Fibroblast of upper back skin (primary cell): Measurements from ENCODE around the gene CD164L2.
"Not testable (repeated sequence)": the region's sequence is repeated elsewhere in the genome, so short reads cannot be mapped to it uniquely, and the experiment has no call there.

ENCODE experiments used
- DNase-seq: peaks from one replicate; pipeline ENCODE4 v3.0.0-alpha.2; 2013

Gene CD164L2

DNA sequence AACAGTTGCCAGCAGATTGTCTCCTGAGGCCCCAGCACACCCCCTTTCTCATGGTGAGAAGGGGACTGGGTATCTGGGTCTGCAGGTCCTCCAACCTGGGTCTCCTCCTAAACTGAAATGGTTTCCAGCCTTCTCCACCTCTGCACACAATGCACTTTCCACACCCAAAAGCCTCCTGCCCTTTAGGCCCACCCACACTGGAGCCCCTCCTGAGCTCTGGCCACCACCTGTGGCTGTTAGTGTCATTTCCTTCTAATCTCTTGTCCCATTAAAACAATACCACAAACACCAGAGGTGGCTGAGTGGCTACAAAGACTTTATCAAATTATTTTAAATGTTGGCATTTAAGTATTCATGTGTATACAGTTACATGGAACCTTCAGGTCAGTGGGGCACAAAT lies 20.8 kb upstream of the CD164L2 start:
- no peak for DNase-seq

DNA sequence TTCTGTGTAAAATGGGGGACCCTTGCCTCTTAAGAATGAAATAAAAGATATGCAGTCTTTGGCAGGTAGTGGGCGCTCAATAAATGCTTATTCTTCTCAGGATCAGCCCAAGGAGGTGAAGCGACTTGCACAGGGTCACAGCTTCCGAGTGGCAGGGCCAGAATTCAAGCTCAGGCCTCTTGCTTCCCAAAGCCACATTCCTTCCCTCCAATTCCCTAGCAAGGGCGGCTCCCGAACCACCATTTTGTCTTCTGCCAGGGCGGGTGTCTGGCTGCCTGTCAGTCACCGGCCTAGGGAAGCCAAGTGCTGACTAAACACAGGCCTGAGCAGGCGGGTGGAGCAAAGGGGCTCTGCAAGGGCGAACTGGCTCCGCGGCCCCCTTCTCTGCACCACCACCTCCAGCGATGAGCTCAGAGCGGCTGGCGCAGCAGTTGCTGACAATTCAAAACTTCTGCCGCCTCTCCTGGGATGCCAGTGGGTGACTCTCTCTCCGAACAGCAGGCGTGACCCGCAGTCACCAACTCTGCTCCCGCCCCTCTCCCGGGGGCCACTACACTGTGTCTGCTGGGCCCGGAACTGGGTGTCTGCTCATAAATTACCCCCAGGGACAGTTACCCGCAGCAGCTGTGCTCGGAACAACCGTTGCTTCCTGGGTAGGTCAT lies 20.1 kb upstream of the CD164L2 start:
- peak; percentile 71 for DNase-seq

DNA sequence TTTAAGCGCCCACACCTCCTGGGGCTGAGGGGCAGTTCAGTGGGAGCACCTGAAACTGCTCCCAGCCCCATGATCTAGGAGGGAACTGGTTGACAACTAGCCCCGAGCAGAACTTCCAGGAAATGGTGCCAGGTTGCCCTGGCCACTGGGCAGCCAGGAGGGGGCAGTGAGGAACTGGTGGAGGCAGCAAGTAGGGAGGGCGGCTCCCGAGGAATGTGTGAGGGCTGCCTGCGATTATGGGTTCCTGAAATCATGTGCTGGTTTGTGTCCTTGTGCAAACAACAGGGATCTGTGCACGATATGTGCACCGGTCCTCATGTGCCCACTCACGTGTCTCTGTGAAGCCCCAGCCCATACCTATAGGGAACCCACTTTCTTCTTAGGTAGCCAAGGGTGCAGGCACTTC lies 19.2 kb upstream of the CD164L2 start:
- peak; percentile 43 for DNase-seq

DNA sequence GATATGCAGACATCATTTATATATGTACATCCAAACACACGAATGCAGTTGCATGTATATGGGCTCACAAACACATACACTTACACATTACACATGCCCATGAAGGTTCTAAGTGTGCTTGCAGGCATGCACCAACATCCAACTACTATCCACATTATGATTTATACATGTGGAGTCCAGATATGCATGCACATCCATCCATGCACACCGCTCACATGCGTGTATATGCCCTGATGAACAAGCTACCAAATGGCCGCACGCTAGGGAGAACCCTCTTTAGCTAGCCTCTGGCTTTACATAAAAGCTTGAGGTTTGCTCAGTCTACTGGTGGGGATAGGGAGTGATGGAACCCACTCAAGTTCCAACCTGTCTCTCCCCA lies 17.8 kb upstream of the CD164L2 start:
- DNase-seq, result no peak

DNA sequence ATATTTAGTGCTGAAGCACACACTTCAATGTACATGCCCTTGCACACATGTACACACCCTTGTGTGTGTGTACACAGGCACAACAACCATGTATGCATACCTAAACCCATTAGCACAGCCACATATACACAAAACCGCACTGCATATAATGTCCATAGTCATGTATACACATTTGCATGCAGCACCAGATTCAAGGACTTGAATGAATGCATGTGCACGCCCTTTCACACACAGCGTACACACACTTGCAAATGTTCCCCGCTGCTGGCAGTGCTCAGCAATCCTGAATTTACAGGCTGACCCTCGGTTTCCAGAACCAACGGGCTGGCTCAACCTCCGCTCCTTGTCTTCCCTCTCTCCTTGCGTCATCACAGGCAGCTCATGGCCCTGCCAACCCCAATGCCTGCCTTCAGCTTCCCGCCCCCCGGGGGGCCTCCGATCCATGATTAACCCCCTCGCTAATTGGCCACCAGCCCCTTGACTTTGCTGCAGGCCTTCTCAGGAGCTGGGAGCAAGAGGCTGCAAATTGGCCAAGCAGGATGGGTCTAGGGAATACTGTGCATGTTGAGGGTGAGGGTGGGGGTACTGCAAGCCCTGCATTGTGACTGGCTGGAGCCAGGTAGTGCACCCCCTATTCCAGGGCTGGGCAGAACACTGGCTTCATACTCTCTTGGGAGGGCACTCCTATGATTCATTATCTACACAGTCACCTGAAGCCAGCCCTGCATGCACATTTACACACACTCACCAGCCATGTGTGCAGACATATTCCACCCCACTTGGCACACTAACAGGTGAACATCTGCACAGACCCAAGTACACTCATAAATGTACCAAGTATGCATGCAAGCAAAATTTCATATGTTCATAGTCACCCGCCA lies 17.2 kb upstream of the CD164L2 start:
- DNase-seq, result no peak

DNA sequence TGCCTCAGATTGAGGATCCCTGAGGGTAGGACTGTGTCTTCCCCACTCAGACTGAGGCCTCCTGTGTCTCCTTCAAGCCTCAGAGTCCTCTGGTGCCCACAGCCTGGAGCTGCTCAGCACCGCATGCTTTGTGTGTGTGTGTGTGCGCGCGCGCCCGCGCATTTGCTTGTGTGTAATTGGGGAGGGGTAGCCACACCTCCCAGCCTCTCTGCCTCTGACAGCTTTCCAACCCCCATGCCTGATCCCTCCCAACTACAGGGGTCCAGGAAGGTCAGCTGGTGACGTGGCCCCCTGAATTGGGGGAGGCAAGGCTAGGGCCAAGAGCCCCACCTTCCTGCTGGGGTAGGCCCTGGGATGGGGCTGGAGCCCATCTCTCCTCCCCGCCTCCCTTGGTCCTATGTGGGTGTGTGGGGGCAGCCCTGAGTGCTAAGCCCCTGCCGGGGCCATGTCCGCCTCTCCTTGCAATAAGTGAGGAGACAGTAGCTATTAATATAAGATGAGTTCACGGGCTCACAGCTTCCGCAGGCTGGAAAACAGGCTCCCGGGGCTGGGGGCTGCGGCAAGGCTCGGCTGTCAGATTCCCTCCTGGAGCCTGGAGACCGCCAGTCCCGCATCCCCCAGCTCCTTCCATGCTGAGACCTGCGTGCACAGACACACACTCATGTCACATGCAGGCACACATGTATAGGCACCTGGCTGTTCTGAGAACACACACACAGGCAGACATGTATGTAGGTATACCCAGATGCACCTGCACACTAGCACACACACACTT lies 16.3 kb upstream of the CD164L2 start:
- DNase-seq, result no peak

DNA sequence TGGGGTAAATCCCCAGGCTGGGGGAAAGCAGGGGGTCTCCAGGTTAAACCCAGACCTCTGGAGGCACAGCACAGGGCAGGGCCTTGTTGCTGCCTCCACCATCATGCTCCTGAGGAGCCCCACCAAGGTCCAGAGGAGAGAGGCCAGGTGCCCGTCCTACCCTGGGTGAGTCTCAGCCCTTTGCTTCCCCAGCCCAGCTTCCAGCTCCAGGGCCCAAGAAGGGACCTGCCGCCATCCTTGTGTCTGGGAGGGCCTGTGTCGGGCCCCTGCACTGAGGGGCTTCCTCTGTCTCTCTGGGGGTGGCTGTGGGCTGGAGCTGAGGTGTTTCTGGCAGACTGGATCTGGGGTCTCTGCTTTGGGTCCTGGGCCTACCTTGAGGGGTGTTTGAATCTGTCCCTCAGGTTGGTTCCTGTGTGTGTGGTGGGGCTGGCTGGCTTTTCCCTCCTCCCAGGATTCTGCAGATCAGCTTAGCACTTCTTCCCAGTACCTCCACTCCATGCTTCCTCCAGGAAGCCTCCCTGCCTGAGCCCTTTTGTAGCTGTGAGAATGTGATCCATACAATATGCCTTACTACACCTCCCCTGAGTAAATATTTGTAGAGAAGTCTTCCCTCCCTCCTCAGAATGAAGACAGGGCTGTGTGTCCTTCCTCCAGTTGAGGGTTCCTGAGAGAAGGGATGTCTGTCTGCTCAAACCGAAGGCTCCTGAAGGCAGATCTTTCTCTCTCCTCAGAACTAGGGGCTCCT lies 15.4 kb upstream of the CD164L2 start:
- no peak for DNase-seq

DNA sequence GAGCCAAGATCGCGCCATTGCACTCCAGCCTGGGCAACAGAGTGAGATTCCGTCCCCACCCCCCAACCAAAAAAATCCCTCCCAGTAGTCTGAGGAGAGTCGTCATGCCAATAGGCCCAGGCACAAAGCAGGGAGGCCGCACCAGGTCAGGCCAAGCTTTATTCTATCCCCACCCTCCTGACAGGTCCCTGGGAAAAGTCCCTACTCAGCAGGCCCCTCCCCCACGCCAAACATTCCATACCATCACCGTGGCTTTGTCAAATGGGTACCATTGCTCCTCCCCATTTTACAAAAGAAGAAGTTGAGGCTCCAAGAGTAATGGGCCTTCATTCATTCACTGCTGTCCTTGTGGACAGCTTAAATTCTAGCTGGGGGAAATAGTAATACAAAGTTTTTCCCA lies 14.6 kb upstream of the CD164L2 start:
- DNase-seq, result no peak

DNA sequence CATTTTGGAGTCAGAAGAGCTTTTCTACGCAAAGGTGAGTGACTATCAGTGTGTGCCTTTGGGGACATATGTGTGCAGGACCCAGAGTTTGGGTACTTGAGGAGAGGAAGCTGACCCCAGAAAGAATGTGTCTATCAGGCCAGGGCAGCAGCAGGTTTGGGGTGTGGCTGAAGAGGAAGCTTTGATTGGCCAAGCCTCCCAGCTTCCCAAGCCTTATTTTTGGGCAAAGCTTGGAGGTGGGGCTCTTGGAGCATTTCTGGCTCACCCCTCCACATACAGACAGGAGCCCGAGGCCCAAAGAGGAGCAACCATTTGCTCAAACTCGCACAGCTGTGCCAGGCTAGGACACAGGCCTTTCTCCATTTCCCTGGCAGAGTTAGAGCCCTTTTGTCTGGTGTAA lies 14.0 kb upstream of the CD164L2 start:
- no peak for DNase-seq

DNA sequence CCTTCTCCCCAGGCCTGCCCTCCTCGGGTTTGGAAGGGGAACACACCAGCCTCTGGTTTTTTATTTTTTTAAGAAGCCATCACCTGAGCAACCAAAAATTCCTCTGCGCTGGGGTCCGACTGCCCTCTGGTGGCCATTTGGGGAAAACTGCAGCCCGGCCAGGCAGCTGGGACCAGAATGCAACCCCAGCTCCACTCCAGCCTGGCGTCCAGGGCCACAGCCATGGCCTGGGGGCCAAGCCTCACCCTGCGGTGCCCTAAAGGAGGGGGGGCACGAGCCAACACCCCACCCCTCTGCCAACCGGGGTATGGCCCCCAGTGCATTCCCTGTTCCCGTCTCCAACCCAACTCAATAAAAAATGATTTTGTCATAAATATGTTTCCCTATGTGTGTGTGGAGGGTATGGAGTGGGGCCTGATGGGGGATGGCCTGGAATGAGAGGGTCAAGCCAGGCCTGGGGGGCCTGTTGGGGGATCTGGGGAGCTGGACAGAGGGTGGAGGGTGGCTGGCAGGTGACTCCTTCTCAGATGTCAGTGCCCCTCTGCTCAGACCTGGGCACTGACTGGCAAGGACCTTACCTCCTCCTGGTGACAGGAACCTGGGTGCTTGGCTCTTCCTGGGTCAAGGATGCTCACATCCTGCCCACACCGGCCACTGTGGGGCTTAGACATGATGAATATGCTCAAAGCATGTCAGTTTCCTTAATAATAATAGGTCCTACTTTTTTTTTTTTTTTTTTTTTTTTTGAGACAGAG lies 12.5 kb upstream of the CD164L2 start:
- peak; percentile 69 for DNase-seq

DNA sequence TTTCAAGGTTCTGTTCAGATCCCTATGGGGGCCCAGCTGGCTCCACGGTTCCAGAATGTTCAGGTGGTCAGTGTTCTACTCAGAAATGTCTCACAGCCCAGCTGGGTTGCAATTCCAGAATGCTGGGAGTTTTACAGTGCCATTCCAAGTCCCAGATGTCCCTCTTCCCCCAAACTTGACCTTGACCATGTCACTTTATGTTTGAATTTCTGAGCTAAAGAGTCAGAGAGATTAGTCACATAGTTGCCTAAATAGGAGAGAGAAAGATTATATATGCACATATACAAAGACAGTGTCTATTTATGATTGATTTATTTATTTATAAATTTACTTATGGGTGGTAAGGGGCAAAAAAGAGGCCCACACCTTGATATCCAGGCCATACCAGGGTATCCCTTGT lies 11.8 kb upstream of the CD164L2 start:
- no peak for DNase-seq

DNA sequence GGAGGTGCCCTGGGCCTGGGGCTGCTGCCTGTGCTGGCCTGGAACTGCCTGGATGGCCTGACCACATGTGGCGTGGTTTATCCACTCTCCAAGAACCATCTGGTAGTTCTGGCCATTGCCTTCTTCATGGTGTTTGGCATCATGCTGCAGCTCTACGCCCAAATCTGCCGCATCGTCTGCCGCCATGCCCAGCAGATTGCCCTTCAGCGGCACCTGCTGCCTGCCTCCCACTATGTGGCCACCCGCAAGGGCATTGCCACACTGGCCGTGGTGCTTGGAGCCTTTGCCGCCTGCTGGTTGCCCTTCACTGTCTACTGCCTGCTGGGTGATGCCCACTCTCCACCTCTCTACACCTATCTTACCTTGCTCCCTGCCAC lies 11.1 kb upstream of the CD164L2 start:
- DNase-seq, result no peak

DNA sequence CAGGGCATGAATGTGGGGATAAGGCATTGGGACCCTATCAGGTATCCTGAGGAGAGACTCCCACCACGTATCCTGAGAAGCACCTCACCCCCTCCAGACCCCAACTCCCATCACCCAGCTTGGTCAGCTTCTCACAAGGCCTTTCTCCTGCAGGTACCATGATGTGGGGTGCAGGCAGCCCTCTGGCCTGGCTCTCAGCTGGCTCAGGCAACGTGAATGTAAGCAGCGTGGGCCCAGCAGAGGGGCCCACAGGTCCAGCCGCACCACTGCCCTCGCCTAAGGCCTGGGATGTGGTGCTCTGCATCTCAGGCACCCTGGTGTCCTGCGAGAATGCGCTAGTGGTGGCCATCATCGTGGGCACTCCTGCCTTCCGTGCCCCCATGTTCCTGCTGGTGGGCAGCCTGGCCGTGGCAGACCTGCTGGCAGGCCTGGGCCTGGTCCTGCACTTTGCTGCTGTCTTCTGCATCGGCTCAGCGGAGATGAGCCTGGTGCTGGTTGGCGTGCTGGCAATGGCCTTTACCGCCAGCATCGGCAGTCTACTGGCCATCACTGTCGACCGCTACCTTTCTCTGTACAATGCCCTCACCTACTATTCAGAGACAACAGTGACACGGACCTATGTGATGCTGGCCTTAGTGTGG lies 10.6 kb upstream of the CD164L2 start:
- DNase-seq, result no peak

DNA sequence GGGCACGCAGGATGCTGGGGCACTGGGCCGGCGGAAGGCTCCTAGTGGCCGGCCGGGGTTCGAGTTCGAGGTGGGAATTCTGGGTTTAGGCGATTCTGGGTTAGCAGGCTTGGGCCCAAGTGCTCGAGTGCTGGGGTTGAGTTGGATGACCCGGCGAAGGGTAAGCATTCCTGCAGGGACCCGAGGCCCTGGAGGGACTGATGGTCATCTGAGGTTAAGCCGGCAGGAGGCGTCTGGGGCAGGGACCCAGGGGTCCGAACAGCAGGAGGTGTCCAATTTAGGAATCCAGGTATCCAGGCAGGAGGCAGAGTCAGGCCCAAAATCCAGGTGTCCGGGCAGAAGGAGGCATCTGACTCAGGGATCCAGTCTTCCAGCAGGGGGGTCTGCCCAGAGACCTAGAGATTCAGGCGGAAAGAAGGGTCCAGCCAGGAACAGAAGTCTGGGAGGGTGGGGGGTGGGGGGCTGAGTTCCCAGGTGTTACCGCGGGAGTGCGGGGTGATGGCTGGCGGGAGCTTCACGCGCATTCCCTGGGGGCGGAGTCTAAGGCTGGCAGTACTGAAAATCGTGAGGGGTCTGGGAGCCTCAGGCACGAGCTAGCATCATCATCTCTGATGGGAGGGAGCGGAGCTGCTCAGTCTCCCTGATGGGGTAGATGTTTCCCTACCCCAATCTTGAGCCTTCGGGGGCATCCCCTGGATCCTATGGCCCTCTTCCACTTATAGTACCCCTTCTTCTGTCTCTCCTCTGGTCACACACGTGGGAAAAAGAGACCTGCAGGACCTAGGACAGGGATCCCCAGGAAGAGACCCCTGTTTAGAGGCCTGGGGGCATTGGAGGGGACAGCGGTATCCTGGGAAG lies 9.9 kb upstream of the CD164L2 start:
- DNase-seq, result no peak

DNA sequence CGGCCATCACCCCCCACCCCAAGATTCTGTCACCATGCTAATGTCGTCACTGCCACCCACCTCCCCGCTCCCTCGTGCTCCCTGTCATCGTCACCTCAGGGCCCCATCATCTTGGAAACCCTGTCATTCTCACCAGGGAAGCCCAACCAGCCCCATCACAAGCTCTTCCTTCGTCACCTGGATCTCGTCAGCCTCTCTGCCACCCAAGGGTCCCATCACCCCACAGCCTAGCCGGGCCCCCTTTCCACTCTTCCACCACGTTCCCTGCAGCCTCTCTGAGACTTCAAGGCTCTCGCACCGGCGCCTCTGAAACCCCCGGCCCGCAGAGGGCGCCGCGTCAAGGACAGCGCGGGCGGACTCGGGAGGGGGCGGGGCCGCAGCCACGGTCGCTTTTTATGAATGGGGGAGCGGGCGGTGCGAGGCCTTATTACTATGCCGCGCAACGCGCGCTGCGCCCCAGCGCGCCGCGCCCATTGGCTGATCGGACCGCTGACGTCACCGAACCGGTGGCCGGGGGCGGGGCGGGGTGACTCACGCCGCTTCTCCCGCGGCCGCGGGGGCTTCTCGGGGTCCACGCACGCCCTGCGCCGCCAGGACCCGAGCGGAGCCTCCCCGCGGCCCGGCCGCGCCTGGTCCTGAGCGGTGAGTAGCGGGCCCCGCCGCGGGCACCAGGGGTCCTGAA lies 9.1 kb upstream of the CD164L2 start, which contains the start of gene GPR3:
TSS of gene GPR3 (plus strand) at position 527 of the 682 bp plus-strand sequence. CDS start 1,177 bp downstream, outside the sequence.
- peak; percentile 92 for DNase-seq

DNA sequence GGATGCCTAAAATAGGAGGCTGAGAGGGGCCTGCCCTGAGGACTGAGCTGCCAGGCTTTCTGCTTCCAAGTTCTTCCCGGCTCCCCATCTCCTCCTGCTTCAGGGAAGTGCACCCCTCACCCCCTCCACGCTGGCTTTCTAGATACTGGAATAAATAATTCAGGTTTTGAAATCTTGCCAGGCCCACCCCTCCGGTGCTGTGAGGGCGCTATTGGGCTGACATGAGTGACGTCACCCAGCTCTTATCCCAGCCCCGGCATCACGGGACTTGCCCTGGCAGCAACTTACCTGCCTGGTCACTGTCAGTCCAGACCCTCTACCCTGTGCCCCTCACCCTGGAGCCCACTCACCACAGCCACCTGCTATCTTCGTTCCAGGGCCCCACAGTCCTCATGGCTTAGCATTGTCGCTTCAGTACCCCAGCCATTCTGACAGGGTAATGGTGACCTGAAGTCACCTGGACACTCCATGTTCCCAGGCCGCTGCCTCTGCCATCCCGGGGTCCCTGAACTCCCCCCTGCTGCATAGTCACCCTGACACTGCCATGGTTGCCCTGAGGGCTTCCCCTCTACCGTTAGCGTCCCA lies 8.5 kb upstream of the CD164L2 start:
- DNase-seq, result peak; percentile 58

DNA sequence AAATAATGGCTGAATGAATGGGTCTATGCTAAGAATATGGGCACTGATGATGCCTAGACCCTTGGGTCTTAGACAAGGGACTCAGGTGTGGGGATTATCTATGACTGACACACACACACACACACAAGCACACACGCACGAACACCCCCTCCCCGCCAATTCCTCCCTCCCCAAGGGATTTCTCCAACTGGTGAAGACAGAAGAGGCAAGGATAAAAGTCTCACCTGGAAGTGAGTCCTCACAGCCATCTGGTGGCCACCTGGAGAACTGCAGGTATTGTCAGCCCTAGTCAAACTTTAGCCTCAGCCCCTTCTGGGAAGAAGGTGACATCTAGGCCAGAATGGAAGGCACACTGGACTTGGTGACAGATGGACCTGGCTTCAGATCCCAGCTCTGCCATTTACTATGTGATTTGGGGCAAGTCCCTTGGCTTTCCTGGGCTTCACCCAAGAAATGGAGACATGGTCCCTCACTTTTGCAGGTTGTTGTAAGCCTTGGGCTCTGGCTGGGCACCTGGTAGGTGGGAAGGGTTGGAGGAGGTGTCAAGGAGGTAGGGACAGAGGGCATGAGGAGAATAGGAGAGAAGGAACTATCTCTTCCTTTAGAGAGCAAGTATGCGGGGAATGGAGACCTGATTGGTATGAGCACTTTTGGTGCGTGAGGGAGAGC lies 5.3 kb upstream of the CD164L2 start:
- peak; percentile 39 for DNase-seq

DNA sequence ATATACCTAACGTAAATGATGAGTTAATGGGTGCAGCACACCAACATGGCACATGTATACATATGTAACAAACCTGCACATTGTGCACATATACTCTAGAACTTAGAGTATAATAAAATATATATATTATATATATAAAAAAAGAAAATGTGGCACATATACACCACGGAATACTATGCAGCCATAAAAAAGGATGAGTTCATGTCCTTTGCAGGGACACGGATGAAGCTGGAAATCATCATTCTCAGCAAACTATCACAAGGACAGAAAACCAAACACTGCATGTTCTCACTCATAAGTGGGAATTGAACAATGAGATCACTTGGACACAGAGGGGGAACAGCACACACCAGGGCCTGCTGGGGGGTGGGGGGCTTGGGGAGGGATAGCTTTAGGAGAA lies 1.7 kb upstream of the CD164L2 start:
- DNase-seq, result not testable (repeated sequence)

DNA sequence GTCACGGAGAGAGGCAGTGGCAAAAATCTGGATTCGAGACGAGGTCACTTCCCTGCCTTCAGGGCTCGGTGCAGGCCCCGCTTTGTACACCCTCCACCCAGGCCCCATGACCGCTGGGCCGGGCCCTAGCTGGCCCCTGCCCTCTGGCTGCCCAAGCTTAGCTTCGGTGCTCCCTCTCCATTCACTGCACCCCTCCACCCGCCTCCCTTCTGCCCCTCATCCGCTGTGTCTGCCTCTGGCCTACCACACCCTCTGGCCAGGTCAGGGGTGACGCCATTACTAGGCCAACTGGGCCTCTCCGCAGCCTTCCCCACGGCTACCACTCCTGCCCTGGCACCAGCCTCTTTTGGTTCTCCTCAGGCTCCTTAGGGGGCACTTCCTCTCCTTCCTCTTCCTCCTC lies 528 bp upstream of the CD164L2 start:
- no peak for DNase-seq
